H1 (cell line): ENCODE data around the gene GDPD1. TPM values are rescaled to one million over a fixed set of nuclear protein-coding genes. Genes with fewer than 3 reads are reported as not detected.
"Not testable (repeated sequence)": the region's sequence is repeated elsewhere in the genome, so short reads cannot be mapped to it uniquely, and the experiment has no call there.

Experiments
- CTCF ChIA-PET: fragments of 300-600 bp; sonication (Branson Sonifier 250); formaldehyde crosslinking; loops from one replicate; lab custom pipeline; 2021; ENCODE audit not compliant: partially characterized antibody; lab: Charles Lee
- POLR2A ChIA-PET: fragments of 300-600 bp; sonication (Branson Sonifier 250); formaldehyde crosslinking; loops from one replicate; lab custom pipeline; 2021; ENCODE audit warnings: inconsistent platforms; ENCODE audit not compliant: partially characterized antibody; lab: Charles Lee
- DNase-seq, 2 experiments: peaks; one replicate each; pipeline versions ENCODE4 v3.0.0 to v3.0.0-alpha.2; 2010 to 2022; ENCODE audit warnings: low spot score in 2 of 2, low read depth in 1 of 2, mixed read lengths in 1 of 2
- FAIRE-seq: peaks from 2 replicates; lab custom pipeline; 2011; peaks lifted over from hg19 to GRCh38; lab: Jason Lieb, UNC
- H2AFZ ChIP-seq: 2 replicates; pipeline ENCODE4 v1.8.1; 2012; ENCODE audit warnings: low read length, inconsistent platforms
- H2AK5ac ChIP-seq: 2 replicates; pipeline ENCODE4 v1.6.1; 2013; ENCODE audit warnings: low read depth, low read length
- H2BK120ac ChIP-seq: replicated peaks from 2 replicates; pipeline ENCODE3; 2013; ENCODE audit warnings: low read depth, low read length, inconsistent platforms
- H2BK12ac ChIP-seq: 2 replicates; pipeline ENCODE4 v1.6.1; 2013; ENCODE audit warnings: low read depth, low read length
- H2BK15ac ChIP-seq: 2 replicates; pipeline ENCODE4 v1.6.1; 2013; ENCODE audit warnings: low read length
- H2BK20ac ChIP-seq: 2 replicates; pipeline ENCODE4 v1.6.1; 2013; ENCODE audit warnings: low read length
- H2BK5ac ChIP-seq: 2 replicates; pipeline ENCODE4 v1.6.1; 2013; ENCODE audit warnings: low read depth, low read length
- H3K14ac ChIP-seq: 2 replicates; pipeline ENCODE4 v1.6.1; 2013; ENCODE audit warnings: inconsistent platforms; ENCODE audit not compliant: insufficient read length
- H3K18ac ChIP-seq: 2 replicates; pipeline ENCODE4 v1.6.1; 2013; ENCODE audit warnings: low read length; ENCODE audit errors: extremely low read depth
- H3K23ac ChIP-seq: 2 replicates; pipeline ENCODE4 v1.6.1; 2013; ENCODE audit warnings: inconsistent platforms; ENCODE audit not compliant: insufficient read length
- H3K23me2 ChIP-seq: 2 replicates; pipeline ENCODE4 v1.6.1; 2013; ENCODE audit warnings: low read depth, low read length
- H3K27ac ChIP-seq: 2 replicates; pipeline ENCODE4 v1.6.1; 2011; ENCODE audit warnings: low read depth, low read length, inconsistent platforms
- H3K27me3 ChIP-seq, 4 experiments: replicated peaks in 1 of 4; 1 replicate in 1 of 4; 2 replicates in 3 of 4; pipeline versions ENCODE4 v1.6.1 to v1.8.1; 2011 to 2013; ENCODE audit warnings: low read length in 3 of 4, mild to moderate bottlenecking in 3 of 4, inconsistent platforms in 2 of 4, mixed read lengths in 2 of 4, moderate library complexity in 1 of 4; ENCODE audit not compliant: control insufficient read depth in 3 of 4, insufficient read depth in 3 of 4; ENCODE audit errors: extremely low read depth in 1 of 4
- H3K36me3 ChIP-seq, 4 experiments: 2 replicates each; pipeline versions ENCODE4 v1.6.1 to v1.8.1; 2011 to 2013; ENCODE audit warnings: mild to moderate bottlenecking in 4 of 4, low read length in 3 of 4, moderate library complexity in 2 of 4, control low read depth in 1 of 4, inconsistent platforms in 1 of 4; ENCODE audit not compliant: insufficient read depth in 4 of 4, control insufficient read depth in 2 of 4
- H3K4ac ChIP-seq: replicated peaks from 2 replicates; pipeline ENCODE3; 2013; ENCODE audit warnings: low read length, low read depth, mixed read lengths, inconsistent platforms; ENCODE audit not compliant: insufficient read length
- H3K4me1 ChIP-seq, 4 experiments: replicated peaks in 1 of 4; 1 replicate in 1 of 4; 2 replicates in 3 of 4; pipeline versions ENCODE4 v1.6.1 to v1.8.1; 2011 to 2013; ENCODE audit warnings: low read length in 3 of 4, inconsistent platforms in 2 of 4, mixed read lengths in 1 of 4; ENCODE audit not compliant: insufficient read depth in 4 of 4, control insufficient read depth in 3 of 4
- H3K4me2 ChIP-seq, 2 experiments: 2 replicates each; pipeline versions ENCODE4 v1.6.1 to v1.8.1; 2011 to 2013; ENCODE audit warnings: low read depth in 2 of 2, low read length in 2 of 2, control low read depth in 1 of 2, inconsistent platforms in 1 of 2, mild to moderate bottlenecking in 1 of 2; ENCODE audit not compliant: insufficient read depth in 1 of 2
- H3K4me3 ChIP-seq, 4 experiments: fragments of 200-600, 300-600 bp in 1 of 4; sonication (generic), shearing (Covaris generic), sonication (Bioruptor Twin) in 1 of 4; 2 replicates each; pipeline versions ENCODE4 v1.5.1 to v1.8.1; 2011 to 2016; ENCODE audit warnings: low read length in 4 of 4, low read depth in 3 of 4, control low read depth in 2 of 4, inconsistent platforms in 2 of 4, mild to moderate bottlenecking in 2 of 4, mixed read lengths in 1 of 4, moderate library complexity in 1 of 4; ENCODE audit not compliant: insufficient read depth in 2 of 4; ENCODE audit errors: extremely low read depth in 1 of 4
- H3K56ac ChIP-seq: replicated peaks from 2 replicates; pipeline ENCODE3; 2013; ENCODE audit warnings: low read depth, mild to moderate bottlenecking, mixed read lengths, low read length, inconsistent platforms; ENCODE audit not compliant: insufficient read length
- H3K79me1 ChIP-seq: 2 replicates; pipeline ENCODE4 v1.6.1; 2013; ENCODE audit warnings: low read depth, low read length, control low read depth
- H3K79me2 ChIP-seq, 2 experiments: 2 replicates each; pipeline versions ENCODE4 v1.6.1 to v1.8.1; 2012 to 2013; ENCODE audit warnings: low read length in 2 of 2, mild to moderate bottlenecking in 2 of 2, inconsistent platforms in 1 of 2; ENCODE audit not compliant: insufficient read depth in 2 of 2, control insufficient read depth in 1 of 2
- H3K9ac ChIP-seq, 4 experiments: replicated peaks in 1 of 4; 1 replicate in 1 of 4; 2 replicates in 3 of 4; pipeline versions ENCODE4 v1.6.1 to v1.8.1; 2011 to 2013; ENCODE audit warnings: low read depth in 3 of 4, low read length in 3 of 4, control low read depth in 2 of 4, mild to moderate bottlenecking in 2 of 4, moderate library complexity in 2 of 4, inconsistent platforms in 1 of 4; ENCODE audit errors: extremely low read depth in 1 of 4
- H3K9me3 ChIP-seq, 2 experiments: 2 replicates each; pipeline versions ENCODE4 v1.6.1 to v1.8.1; 2012 to 2013; ENCODE audit warnings: mild to moderate bottlenecking in 2 of 2, moderate library complexity in 2 of 2, control low read depth in 1 of 2, inconsistent platforms in 1 of 2, low read depth in 1 of 2, low read length in 1 of 2, mixed read lengths in 1 of 2; ENCODE audit not compliant: insufficient read depth in 2 of 2
- H4K20me1 ChIP-seq, 2 experiments: replicated peaks in 1 of 2; 2 replicates each; pipeline versions ENCODE3 to v1.8.1; 2011 to 2013; ENCODE audit warnings: inconsistent platforms in 2 of 2, low read length in 2 of 2, mild to moderate bottlenecking in 1 of 2; ENCODE audit not compliant: insufficient read depth in 2 of 2, control insufficient read depth in 1 of 2
- H4K5ac ChIP-seq: 2 replicates; pipeline ENCODE4 v1.6.1; 2013; ENCODE audit warnings: low read length, low read depth, mixed read lengths, inconsistent platforms; ENCODE audit not compliant: insufficient read length
- H4K8ac ChIP-seq: 2 replicates; pipeline ENCODE4 v1.8.0; 2013; ENCODE audit warnings: mild to moderate bottlenecking, moderate library complexity, low read length, inconsistent platforms; ENCODE audit not compliant: insufficient read depth; ENCODE audit errors: extremely low read depth
- H4K91ac ChIP-seq: replicated peaks from 2 replicates; pipeline ENCODE3; 2013; ENCODE audit warnings: low read length, mixed read lengths, inconsistent platforms; ENCODE audit not compliant: insufficient read length
- WGBS, 2 experiments: shearing (Covaris generic) in 1 of 2; methylation state at CpG; one replicate each; pipeline versions ENCODE4 v1.1.6 to v1.1.7; 2013 to 2015; ENCODE audit warnings: low lambda C conversion rate in 2 of 2, mixed read lengths in 2 of 2, inconsistent platforms in 1 of 2, low coverage in 1 of 2, missing lambda C conversion rate in 1 of 2; ENCODE audit not compliant: insufficient replicate concordance in 2 of 2, insufficient coverage in 1 of 2, insufficient read length in 1 of 2; ENCODE audit errors: extremely low coverage in 1 of 2, missing lambda C conversion rate in 1 of 2; 5-methylcytosine and 5-hydroxymethylcytosine counted together
- polyA plus RNA-seq, 7 experiments: library from polyadenylated mRNA; depleted of rRNA in 3 of 7; stranded (reverse) in 5 of 7; unstranded in 2 of 7; fragments of >200 nt in 5 of 7; fragments of 200-250 nt in 2 of 7; gene quantifications; 1 replicate in 5 of 7; 2 replicates in 1 of 7; 4 replicates in 1 of 7; pipeline versions ENCODE4 v1.2.1 to v1.2.3, GENCODE V29; 2011 to 2013; ENCODE audit warnings: missing spikeins in 2 of 7, mixed read lengths in 2 of 7
- total RNA-seq: library from RNA; stranded (reverse); fragmentation: NEBNext Ultra II Directional; extraction: Animal tissue kit (Norgen Biotek cat#: 25700); gene quantifications from 2 replicates; pipeline ENCODE4 v1.2.1, GENCODE V29; 2021

Gene GDPD1
- total and polyA plus RNA-seq, 2 of the 8 experiments (the other 6 are each of a cell fraction or from before 2014, with no cell fraction given) = 3.2 to 7.7 TPM

DNA sequence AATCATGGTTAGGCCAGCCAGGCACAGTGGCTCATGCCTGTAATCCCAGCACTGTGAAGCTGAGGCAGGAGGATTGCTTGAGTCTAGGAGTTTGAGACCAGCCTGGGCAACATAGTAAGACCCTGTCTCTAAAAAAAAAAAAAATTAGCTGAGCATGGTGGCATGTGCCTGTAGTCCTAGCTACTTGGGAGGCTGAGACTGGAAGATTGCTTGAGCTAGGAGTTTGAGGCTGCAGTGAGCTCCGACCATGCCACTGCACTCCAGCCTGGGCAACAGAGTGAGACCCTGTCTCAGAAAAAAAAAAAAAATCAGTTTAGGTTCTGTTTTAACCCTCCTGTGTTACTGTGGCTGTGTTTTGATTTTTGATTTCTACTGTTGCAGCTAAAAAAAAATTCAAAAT, 8.3 kb downstream of the GDPD1 start:
- not testable (repeated sequence) for H2AK5ac ChIP-seq, H3K27me3 ChIP-seq, H3K18ac ChIP-seq, H2BK5ac ChIP-seq, H3K4me2 ChIP-seq, H4K5ac ChIP-seq, H3K79me2 ChIP-seq, H3K79me1 ChIP-seq, H2BK12ac ChIP-seq, H3K4me1 ChIP-seq, H2BK15ac ChIP-seq, H3K27ac ChIP-seq, H2BK120ac ChIP-seq, H3K9me3 ChIP-seq, H3K23me2 ChIP-seq, H4K91ac ChIP-seq, H2AFZ ChIP-seq, FAIRE-seq, H3K56ac ChIP-seq, H3K9ac ChIP-seq, H3K4ac ChIP-seq, H3K4me3 ChIP-seq, H2BK20ac ChIP-seq, H3K14ac ChIP-seq, H3K36me3 ChIP-seq, H3K23ac ChIP-seq, H4K20me1 ChIP-seq, H4K8ac ChIP-seq
- CTCF ChIA-PET = interaction anchor here (0.6 kb wide), 2 partner anchors 9 to 640 kb away, joined by 3 to 6 read pairs; no protein-coding TSS in a partner anchor
- 100% methylated on average over 1 of the region's 1 CpG; no CpG with 5 or more reads in 1 of the 2 experiments for WGBS, 2 experiments
- peak in 1 of 2 experiments; percentile 3 for DNase-seq
- POLR2A ChIA-PET = interaction anchor here (0.6 kb wide), 1 partner anchor 18 kb away, joined by 3 read pairs; no protein-coding TSS in a partner anchor
